Ovary (tissue), 3 donors: ENCODE data around the gene DLK1.

Experiments used
- EP300 ChIP-seq: sonication (generic); formaldehyde crosslinking; IDR thresholded peaks from one replicate; pipeline ENCODE4 v1.6.1; 2017; ENCODE audit warnings: antibody characterized with exemption
- POLR2A ChIP-seq: fragments of 450-650 bp; IDR thresholded peaks from one replicate; pipeline ENCODE4 v1.6.1; 2017; ENCODE audit warnings: antibody characterized with exemption, mild to moderate bottlenecking, moderate library complexity
- TF ChIP-seq, protein P1 (sequence below), 3 donors: fragments of 450-650 bp in 2 of 3; fragments of 200-600 bp in 1 of 3; IDR thresholded peaks; one replicate each; pipeline versions ENCODE4 v1.5.1 to v1.8.0; 2016 to 2022; ENCODE audit warnings: antibody characterized with exemption in 3 of 3, mild to moderate bottlenecking in 1 of 3
- donor health status: DM: no; HTN: no; CAD: no.

DNA sequence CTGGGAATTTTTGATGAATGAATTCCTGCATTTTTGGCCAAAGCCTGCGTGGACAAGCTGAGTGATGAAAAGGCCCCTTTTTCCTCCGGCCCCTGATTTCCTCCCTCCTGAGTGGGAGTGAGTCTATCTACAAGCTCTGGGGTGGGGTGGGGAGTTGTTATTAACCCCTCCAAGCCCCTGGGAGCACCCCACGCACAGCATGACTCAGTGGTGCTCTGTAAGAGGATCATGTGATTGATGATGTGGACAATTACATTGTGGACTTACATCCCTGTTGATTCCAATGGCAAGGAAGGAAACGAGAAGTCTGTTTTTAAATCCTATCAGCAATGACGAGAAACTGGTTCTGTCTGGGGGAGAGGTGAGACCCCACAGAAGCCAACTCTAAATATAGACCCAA is 5.1 kb upstream of the DLK1 start:
- TF ChIP-seq POLR2A = no peak
- TF ChIP-seq, protein P1, sequence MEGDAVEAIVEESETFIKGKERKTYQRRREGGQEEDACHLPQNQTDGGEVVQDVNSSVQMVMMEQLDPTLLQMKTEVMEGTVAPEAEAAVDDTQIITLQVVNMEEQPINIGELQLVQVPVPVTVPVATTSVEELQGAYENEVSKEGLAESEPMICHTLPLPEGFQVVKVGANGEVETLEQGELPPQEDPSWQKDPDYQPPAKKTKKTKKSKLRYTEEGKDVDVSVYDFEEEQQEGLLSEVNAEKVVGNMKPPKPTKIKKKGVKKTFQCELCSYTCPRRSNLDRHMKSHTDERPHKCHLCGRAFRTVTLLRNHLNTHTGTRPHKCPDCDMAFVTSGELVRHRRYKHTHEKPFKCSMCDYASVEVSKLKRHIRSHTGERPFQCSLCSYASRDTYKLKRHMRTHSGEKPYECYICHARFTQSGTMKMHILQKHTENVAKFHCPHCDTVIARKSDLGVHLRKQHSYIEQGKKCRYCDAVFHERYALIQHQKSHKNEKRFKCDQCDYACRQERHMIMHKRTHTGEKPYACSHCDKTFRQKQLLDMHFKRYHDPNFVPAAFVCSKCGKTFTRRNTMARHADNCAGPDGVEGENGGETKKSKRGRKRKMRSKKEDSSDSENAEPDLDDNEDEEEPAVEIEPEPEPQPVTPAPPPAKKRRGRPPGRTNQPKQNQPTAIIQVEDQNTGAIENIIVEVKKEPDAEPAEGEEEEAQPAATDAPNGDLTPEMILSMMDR (IDR thresholded peaks at IDR 0.05) = no peak
- no peak for TF ChIP-seq EP300
